ENCODE data around the gene CERCAM.

Gene CERCAM, protein sequence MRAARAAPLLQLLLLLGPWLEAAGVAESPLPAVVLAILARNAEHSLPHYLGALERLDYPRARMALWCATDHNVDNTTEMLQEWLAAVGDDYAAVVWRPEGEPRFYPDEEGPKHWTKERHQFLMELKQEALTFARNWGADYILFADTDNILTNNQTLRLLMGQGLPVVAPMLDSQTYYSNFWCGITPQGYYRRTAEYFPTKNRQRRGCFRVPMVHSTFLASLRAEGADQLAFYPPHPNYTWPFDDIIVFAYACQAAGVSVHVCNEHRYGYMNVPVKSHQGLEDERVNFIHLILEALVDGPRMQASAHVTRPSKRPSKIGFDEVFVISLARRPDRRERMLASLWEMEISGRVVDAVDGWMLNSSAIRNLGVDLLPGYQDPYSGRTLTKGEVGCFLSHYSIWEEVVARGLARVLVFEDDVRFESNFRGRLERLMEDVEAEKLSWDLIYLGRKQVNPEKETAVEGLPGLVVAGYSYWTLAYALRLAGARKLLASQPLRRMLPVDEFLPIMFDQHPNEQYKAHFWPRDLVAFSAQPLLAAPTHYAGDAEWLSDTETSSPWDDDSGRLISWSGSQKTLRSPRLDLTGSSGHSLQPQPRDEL

GRCh38 chr9:128420651-128421481 is at the start of gene CERCAM:
Gene CERCAM, plus strand, starts transcription at chr9:128420857. Its CDS starts 21 bp downstream, at chr9:128420878.
- CTCF ChIA-PET = interaction anchor here (0.9 to 7.6 kb wide), 26 partner anchors 10 to 508 kb away, joined by 3 to 49 read pairs (median 4); partner anchors contain the start of genes ODF2 and SPOUT1
- peak; percentile 90 for DNase-seq (ENCODE audit: extremely low spot score)
- TF ChIP-seq CTCF (IDR thresholded peaks at IDR 0.05; ENCODE audit: control extremely low read depth, extremely low read depth, low read depth, missing control alignments) = no peak
- POLR2A ChIA-PET = interaction anchor here (0.6 to 1.2 kb wide), 5 partner anchors 16 to 620 kb away, joined by 3 to 5 read pairs (median 3); partner anchors contain the start of gene URM1

DNA sequence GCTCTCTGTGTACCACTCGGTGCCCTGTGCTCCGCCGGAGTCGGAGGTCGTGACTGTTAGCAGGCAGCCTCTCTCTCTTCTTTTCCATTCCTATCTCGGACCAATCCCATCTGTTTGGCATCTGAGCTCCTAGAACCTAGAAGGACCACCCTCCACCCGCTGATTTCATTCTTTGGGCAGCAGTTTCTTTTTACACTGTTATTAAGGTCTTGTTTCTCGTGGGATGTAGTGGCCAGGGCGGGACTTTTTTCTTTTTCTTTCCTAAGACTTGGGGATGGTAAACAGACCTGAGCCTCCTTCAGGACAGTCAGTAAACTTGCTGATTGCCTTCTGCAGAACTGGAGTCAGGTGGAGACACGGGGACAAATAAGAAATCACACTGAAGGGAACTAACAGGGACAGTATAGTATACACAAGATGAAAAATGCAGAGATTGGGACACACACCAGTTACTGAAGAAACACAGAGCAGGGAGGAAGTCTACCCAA is 49.0 kb upstream of the CERCAM start:
- ChIA-PET CTCF (interaction anchor here (1.4 to 3.8 kb wide), 8 partner anchors 10 to 181 kb away, joined by 3 to 55 read pairs (median 4); partner anchors contain the start of gene SPTAN1), POLR2A (interaction anchor here (0.6 to 2.5 kb wide), 6 partner anchors 9 to 417 kb away, joined by 3 to 15 read pairs (median 4); partner anchors contain the start of gene CERCAM)
- no peak for TF ChIP-seq CTCF (IDR thresholded peaks at IDR 0.05; ENCODE audit: control extremely low read depth, extremely low read depth, low read depth, missing control alignments)
- DNase-seq (ENCODE audit: extremely low spot score) = no peak

GRCh38 chr9:128372188-128372641 is 48.4 kb upstream of the CERCAM start:
- DNase-seq (ENCODE audit: extremely low spot score) = no peak
- TF ChIP-seq CTCF (IDR thresholded peaks at IDR 0.05; ENCODE audit: control extremely low read depth, extremely low read depth, low read depth, missing control alignments) = no peak
- ChIA-PET POLR2A (interaction anchor here (2.5 kb wide), 1 partner anchor 10 kb away, joined by 15 read pairs; no protein-coding TSS in a partner anchor), CTCF (interaction anchor here (1.4 to 3.8 kb wide), 6 partner anchors 10 to 77 kb away, joined by 3 to 55 read pairs (median 6); no protein-coding TSS in a partner anchor)

GRCh38 chr9:128372784-128373183 is 47.9 kb upstream of the CERCAM start:
- POLR2A ChIA-PET = interaction anchor here (0.6 kb wide), 1 partner anchor 180 kb away, joined by 5 read pairs; no protein-coding TSS in a partner anchor
- no peak for DNase-seq (ENCODE audit: extremely low spot score)
- TF ChIP-seq CTCF (IDR thresholded peaks at IDR 0.05; ENCODE audit: control extremely low read depth, extremely low read depth, low read depth, missing control alignments) = no peak
- CTCF ChIA-PET = interaction anchor here (2.4 to 3.8 kb wide), 2 partner anchors 11 to 39 kb away, joined by 7 to 55 read pairs; no protein-coding TSS in a partner anchor

- ChIA-PET CTCF (no interaction called here), POLR2A (interaction anchor here (0.6 kb wide), 1 partner anchor 154 kb away, joined by 4 read pairs; no protein-coding TSS in a partner anchor)
- no peak for TF ChIP-seq CTCF (IDR thresholded peaks at IDR 0.05; ENCODE audit: control extremely low read depth, extremely low read depth, low read depth, missing control alignments)
- no peak for DNase-seq (ENCODE audit: extremely low spot score)
Measured at GRCh38 chr9:128374221-128374675, 46.4 kb upstream of the CERCAM start.
